GOT3 (cell line): ENCODE measurements around the gene AGBL4.

Experiments
- DNase-seq: peaks from one replicate; lab custom pipeline; 2025; ENCODE audit warnings: mixed read lengths; lab: John Stamatoyannopoulos, UW

The AGBL4 gene

GRCh38 chr1:48720929-48721328 is 1302.8 kb downstream of the AGBL4 start:
- DNase-seq: no peak

- DNase-seq: no peak
Measured at GRCh38 chr1:48718705-48719104, 1305.0 kb downstream of the AGBL4 start.

GRCh38 chr1:48718116-48718630 is 1305.6 kb downstream of the AGBL4 start:
- DNase-seq: no peak

- DNase-seq: no peak
Measured at GRCh38 chr1:48717082-48717481, 1306.7 kb downstream of the AGBL4 start.

- no peak for DNase-seq
Measured at GRCh38 chr1:48715921-48716320, 1307.8 kb downstream of the AGBL4 start.

DNA sequence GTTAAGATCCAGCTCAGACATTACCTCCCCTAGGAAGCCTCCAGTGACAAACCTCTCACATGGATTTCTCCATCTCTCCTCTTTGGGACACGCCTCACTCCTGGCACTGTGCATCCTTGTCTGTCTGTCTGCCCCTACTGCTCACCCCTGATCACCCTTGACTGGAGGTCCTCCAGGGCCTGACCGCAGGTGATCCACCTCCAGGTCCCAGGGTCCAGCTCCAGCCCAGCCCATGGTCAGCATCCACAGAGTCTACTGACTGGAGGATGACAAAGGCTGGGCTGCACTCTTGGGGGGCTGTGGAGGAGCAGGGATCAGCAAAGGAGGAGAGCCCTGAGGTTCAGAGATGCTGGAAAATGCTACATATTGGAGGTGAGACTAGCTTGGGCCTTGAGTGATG is 1312.8 kb downstream of the AGBL4 start:
- no peak for DNase-seq

GRCh38 chr1:48710318-48710717 is 1313.4 kb downstream of the AGBL4 start:
- DNase-seq: no peak

DNA sequence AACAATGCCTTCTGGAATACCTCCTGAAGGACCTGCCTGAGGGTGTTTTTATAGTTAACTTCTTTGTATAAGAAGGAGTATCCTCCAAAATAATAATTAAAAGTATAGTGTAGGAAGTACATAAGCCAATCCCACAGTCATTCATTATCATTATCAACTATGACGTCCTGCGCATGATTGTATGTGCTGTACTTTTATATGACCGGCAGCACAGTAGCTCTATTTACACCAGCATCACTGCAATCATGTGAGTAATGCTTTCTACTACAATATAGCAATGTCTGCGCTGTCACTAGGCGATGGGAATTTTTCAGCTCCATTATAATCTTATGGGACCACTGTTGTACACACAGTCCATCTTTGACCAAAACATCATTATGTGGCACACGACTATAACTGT is 1319.0 kb downstream of the AGBL4 start:
- no peak for DNase-seq

DNA sequence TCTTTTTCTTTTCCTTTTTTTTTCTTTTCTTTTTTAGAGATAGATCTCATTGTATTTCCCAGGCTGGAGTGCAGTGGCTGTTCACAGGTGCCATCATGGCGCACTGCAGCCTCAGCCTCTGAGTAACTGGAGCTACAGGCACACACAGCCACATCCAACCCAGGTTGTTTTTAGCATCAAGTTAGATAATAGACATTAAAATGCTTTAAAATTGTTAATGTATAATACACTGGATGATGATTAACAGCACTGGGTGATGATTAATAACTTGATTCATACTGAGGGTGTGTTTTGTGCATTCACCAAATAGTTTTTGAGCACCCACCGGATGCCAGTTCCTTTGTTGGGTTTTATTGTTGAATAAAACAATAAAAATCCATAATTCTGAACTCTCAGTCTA is 1322.3 kb downstream of the AGBL4 start:
- no peak for DNase-seq

DNA sequence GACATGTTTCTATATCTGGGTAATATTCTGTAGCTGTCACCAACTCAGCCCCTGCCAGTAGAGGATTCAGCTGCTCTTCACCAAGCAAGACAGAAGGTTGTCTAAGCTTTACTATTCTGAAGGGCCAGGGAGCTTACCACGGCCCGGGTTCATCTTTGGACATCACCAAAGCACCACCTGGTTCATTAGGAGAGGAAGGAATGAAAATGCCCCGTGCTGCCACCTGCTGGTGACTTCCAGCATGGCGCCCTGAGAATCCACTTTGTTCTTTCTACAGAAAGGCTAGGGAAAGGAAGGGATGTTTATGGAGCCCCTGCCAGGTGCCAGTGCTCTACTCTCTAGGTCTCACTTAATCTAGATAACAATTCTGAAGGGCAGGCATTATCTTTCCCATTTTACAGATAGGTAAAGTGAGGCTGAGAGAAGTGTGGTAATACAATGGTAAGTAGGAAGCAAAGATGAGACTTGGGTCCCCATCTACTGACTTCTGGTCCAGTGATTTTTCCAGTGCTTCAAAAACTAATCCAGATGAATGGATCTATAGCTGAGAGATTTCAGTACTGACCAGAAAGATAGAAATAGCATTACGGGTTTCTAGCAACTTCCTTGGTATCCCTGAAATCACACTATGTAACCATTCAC is 1326.6 kb downstream of the AGBL4 start:
- DNase-seq: no peak

DNA sequence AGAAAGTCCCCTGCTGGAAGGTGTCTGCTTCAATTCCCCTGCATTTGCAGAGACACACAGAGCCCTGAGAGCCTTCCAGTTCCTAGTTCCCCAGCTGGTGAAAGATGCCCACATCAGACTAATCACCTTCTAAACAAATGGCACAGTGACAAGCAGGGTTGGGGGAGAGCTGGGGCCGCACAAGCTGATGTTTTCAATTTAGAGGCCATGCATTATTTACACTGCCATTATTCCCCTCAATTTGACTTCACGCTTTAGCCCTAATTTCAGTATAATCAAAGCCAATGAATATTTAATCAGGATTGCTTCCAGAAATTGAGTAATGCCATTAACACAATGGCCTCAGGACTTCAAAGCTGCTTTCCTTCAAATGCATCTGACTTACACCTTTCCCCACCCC is 1328.6 kb downstream of the AGBL4 start:
- no peak for DNase-seq

DNA sequence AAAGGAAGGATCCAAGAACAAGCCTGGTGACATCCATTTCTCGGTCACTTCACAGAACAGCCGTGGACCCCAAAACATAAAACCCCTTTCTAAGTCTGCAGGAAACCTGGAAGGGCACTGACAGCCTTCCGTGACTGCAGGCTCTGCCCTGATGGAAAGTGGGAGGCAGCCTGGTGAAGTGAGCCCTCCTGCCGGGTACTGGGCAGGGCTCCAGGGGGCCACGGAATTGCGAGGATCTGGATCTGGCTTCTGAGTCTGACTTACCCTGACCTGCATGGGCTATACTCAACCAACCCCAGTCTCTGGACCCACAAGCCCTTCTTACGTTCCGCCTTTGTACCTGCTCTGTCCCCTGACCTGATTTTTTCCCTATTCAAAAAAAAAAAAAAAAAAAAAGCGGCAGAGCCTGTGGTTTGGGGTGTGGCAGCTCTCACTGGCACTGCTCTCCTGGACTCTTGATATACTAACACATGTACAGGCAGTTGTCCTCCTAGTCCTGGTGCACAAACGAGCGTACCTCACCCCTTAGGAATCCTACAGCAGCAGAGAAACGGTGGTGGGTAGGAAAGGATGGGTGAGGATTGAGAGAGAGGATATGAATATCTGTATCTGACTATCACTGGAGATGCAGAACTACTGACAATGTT is 1330.0 kb downstream of the AGBL4 start:
- DNase-seq: no peak

DNA sequence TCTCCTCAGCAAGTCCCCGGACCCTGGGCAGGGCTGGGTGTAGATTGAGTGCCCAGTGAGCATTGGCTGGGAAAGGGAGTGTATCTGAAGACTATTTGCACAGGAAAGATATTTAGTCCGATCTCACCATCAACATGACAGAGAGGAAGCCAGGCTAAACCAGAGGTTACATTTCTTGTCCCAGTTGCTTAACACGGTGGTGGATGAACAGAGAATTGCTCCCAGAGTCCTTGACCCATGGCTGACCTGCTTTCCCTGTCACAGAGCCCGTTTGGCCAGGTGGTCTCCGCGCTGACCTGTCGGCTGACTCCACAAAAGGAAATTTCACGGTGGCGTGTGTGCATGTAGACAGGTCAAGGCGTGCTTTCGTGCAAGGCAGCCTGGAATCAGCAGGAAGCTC is 1330.6 kb downstream of the AGBL4 start:
- DNase-seq: no peak

DNA sequence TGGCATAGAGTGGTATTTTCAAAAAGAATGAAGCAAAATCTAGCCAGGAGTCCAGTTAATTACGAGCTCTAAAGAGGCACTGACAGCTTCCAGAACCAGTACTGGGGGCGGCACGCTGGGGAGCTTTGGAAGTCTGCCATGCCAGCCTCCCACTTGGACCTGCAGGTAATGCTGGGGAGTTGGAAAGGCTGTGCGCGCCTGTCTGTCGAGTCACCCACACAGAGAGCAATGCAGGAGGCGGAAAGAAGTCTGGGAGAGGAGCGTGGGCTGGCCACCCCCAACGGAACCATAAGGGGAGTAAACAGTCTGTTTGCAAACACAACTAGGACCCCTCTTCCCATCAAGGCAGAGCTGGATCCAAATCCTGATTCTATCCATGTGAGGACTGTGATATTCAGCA is 1331.5 kb downstream of the AGBL4 start:
- DNase-seq: no peak

DNA sequence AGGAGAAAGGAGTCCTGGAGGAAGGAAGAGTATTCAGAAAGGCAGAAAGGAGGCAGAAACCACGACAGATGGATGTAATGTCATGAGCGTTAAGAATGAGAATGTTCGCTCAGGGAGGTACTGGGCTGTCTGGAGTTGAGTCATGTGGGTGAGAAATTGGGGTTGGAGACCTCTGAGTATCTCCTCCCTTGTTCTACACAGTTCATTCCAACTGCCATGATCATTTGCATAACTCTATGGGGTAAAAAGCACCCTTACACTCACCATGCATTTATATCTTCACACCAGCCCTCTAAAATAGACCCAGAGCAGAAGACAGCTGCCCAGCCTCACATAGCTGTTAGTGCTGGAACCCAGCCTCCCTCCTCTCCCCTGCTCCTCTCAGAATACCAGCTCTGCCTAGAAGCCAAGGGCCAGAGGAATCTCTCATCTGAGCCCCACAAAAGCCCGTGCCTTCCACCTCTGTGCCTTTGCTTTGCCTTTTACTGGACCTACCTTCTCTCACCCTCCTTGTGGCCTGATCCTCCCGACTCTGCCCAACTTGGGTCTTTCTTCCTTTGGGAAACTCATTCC is 1332.2 kb downstream of the AGBL4 start:
- DNase-seq: no peak

DNA sequence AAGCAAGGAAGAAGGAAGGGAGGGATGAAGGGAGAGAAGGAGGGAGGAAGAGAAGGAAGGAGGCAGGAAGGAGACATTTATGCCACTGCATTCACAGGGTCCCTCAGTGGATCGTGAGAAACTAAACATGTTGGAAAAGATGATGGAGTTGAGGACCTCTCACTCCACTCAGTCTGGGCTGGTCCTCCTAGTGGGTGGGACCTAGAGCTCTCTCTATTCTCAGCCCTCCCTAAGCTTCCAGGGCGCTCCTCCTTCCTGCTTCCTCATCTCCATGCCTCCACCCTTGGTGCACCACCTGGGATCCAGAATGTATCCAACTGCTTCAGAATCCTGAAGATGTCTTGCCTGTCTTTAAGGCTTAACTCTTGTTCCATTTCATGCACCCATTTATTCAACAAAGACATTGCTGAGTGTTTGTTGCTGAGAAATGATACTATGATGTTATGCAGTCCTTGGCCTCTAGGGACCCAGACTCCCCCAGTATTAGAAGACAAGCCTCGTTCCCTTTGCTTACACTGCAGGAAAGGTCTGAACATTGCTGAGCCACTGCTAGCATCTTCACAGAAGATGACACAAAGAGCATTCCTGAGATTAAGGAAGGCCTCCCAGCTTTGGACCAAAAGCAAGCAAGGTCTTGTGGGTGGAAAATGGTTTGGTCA is 1335.5 kb downstream of the AGBL4 start:
- DNase-seq: no peak

DNA sequence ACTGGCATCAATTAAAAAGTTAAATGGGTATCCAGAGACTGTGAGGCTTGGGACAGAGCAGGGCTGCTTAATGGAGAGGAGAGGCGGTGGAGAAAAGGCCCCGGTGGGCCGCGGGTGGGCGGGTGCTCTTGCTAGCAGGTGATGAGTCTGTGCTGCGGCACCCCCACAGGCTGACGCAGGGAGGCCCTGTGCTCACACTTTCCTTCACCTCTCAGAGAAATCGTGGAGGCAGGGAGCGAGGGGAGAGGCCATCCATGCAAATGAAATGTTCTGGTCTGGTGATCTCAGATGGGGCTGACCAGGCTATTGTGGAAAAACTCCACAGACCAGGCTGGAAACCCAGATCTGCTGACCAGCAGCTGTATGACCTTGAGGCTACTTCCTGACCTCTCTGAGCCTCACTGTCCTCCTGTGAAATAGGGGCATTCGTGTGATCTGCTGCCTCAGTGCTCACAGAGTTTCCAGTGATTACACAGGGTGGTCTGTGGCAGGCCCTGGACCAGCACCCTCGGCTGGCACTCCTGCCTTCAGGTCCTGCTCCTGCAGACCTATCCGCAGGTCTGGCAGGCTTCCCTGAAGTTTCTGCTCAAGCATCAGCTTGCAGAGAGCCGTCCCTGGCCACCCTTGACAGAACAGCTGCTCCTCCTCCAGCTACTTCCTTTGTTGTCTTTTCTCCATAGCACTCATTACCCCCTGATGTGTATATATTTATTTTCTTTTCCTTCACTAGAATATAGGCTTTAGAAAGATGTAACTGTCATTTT is 1336.3 kb downstream of the AGBL4 start:
- no peak for DNase-seq

GRCh38 chr1:48686159-48686558 is 1337.6 kb downstream of the AGBL4 start:
- no peak for DNase-seq

- no peak for DNase-seq
Measured at GRCh38 chr1:48684381-48684780, 1339.4 kb downstream of the AGBL4 start.

GRCh38 chr1:48683839-48684238 is 1339.9 kb downstream of the AGBL4 start:
- DNase-seq: no peak

GRCh38 chr1:48681476-48682305 is 1342.1 kb downstream of the AGBL4 start:
- DNase-seq: no peak
